Measurements from ENCODE around the gene ADGRD1. TPM values are rescaled to one million over a fixed set of nuclear protein-coding genes. Genes with fewer than 3 reads are reported as not detected.

Gene ADGRD1
- total RNA-seq, 1 experiment from 2014 or later, result 0.77 TPM

DNA sequence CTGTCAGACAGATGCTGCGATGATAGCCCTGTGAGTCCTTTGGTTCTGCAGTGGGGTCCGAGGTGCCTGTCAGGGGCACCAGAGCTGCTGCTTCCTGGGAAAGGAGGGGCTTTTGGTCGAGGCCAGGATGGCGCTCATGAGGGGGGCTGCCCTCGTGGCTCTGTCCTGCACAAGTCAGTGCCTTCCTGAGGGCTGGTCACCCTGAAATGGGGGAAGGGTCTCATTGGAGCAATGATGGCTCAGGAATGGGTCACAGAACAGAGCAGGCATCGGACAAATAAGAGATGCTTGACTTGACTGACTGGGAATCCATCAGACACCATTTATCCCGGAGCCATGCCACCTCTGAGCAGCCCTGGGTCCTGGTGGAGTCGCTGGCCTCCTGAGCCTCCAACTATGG lies 121.9 kb downstream of the ADGRD1 start (continued):
- TF ChIP-seq, protein P1, sequence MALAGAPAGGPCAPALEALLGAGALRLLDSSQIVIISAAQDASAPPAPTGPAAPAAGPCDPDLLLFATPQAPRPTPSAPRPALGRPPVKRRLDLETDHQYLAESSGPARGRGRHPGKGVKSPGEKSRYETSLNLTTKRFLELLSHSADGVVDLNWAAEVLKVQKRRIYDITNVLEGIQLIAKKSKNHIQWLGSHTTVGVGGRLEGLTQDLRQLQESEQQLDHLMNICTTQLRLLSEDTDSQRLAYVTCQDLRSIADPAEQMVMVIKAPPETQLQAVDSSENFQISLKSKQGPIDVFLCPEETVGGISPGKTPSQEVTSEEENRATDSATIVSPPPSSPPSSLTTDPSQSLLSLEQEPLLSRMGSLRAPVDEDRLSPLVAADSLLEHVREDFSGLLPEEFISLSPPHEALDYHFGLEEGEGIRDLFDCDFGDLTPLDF (CRISPR knock-in tag; IDR thresholded peaks at IDR 0.05), result no peak
- TF ChIP-seq KAT7 (CRISPR knock-in tag; IDR thresholded peaks at IDR 0.05; ENCODE audit: borderline replicate concordance) (no peak), ATF1 (CRISPR knock-in tag; IDR thresholded peaks at IDR 0.05) (no peak), FOXP1 (CRISPR knock-in tag; IDR thresholded peaks at IDR 0.05; ENCODE audit: borderline replicate concordance) (no peak), TP53 (CRISPR knock-in tag; IDR thresholded peaks at IDR 0.05) (no peak), FOXK1 (CRISPR knock-in tag; IDR thresholded peaks at IDR 0.05) (no peak)
- TF ChIP-seq, protein P2, sequence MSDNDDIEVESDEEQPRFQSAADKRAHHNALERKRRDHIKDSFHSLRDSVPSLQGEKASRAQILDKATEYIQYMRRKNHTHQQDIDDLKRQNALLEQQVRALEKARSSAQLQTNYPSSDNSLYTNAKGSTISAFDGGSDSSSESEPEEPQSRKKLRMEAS (CRISPR knock-in tag; IDR thresholded peaks at IDR 0.05), result no peak
- TF ChIP-seq, protein P3, sequence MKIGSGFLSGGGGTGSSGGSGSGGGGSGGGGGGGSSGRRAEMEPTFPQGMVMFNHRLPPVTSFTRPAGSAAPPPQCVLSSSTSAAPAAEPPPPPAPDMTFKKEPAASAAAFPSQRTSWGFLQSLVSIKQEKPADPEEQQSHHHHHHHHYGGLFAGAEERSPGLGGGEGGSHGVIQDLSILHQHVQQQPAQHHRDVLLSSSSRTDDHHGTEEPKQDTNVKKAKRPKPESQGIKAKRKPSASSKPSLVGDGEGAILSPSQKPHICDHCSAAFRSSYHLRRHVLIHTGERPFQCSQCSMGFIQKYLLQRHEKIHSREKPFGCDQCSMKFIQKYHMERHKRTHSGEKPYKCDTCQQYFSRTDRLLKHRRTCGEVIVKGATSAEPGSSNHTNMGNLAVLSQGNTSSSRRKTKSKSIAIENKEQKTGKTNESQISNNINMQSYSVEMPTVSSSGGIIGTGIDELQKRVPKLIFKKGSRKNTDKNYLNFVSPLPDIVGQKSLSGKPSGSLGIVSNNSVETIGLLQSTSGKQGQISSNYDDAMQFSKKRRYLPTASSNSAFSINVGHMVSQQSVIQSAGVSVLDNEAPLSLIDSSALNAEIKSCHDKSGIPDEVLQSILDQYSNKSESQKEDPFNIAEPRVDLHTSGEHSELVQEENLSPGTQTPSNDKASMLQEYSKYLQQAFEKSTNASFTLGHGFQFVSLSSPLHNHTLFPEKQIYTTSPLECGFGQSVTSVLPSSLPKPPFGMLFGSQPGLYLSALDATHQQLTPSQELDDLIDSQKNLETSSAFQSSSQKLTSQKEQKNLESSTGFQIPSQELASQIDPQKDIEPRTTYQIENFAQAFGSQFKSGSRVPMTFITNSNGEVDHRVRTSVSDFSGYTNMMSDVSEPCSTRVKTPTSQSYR (CRISPR knock-in tag; IDR thresholded peaks at IDR 0.05), result no peak
- TF ChIP-seq, protein P4, sequence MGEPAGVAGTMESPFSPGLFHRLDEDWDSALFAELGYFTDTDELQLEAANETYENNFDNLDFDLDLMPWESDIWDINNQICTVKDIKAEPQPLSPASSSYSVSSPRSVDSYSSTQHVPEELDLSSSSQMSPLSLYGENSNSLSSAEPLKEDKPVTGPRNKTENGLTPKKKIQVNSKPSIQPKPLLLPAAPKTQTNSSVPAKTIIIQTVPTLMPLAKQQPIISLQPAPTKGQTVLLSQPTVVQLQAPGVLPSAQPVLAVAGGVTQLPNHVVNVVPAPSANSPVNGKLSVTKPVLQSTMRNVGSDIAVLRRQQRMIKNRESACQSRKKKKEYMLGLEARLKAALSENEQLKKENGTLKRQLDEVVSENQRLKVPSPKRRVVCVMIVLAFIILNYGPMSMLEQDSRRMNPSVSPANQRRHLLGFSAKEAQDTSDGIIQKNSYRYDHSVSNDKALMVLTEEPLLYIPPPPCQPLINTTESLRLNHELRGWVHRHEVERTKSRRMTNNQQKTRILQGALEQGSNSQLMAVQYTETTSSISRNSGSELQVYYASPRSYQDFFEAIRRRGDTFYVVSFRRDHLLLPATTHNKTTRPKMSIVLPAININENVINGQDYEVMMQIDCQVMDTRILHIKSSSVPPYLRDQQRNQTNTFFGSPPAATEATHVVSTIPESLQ (CRISPR knock-in tag; IDR thresholded peaks at IDR 0.05), result no peak

DNA sequence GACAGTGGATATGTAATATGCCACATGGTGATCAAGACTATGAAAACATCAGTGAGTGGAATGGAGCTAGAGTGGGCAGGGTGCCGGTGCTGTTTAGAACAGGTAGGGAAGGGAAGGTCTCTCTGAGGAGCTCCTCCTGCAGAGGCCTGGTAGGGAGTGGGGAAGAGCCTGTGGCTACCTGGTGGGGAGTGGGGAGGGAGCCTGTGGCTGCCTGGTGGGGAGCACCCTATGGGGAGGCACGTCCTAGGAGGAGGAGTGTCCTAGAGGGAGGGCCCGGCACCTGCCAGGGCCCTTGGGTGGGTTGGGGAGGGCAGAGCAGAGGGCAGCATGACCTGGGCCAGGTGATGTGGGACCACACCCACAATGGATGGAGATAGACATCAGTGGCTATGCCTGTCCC lies 122.6 kb downstream of the ADGRD1 start:
- H3K27me3 Mint-ChIP-seq (ENCODE audit: low read depth), result peaks cover 2% of the 10 kb centered on the region; the same call in 1 of the 2 replicates
- ChIA-PET CTCF (no interaction called here), POLR2A (no interaction called here)
- H3K36me3 Mint-ChIP-seq, result no peaks in the 10 kb centered on the region; the same call in 1 of the 2 replicates
- ATAC-seq, result no peak
- peaks cover 35% of the 10 kb centered on the region for H3K9me3 Mint-ChIP-seq
- H3K4me3 Mint-ChIP-seq, result no peak overlapping the region
- H3K27ac Mint-ChIP-seq, result no peak overlapping the region
- no peak for DNase-seq (ENCODE audit: low spot score)
- no peaks in the 10 kb centered on the region for H3K4me1 Mint-ChIP-seq
- no peak for TF ChIP-seq NR3C1 (CRISPR knock-in tag; conservative IDR thresholded peaks at IDR 0.05; ENCODE audit: low read depth)
- TF ChIP-seq, protein P5, sequence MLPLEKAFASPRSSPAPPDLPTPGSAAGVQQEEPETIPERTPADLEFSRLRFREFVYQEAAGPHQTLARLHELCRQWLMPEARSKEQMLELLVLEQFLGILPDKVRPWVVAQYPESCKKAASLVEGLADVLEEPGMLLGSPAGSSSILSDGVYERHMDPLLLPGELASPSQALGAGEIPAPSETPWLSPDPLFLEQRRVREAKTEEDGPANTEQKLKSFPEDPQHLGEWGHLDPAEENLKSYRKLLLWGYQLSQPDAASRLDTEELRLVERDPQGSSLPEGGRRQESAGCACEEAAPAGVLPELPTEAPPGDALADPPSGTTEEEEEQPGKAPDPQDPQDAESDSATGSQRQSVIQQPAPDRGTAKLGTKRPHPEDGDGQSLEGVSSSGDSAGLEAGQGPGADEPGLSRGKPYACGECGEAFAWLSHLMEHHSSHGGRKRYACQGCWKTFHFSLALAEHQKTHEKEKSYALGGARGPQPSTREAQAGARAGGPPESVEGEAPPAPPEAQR (CRISPR knock-in tag; IDR thresholded peaks at IDR 0.05), result no peak
- TF ChIP-seq SOX15 (CRISPR knock-in tag; IDR thresholded peaks at IDR 0.05), result no peak
- TF ChIP-seq, protein P4 (CRISPR knock-in tag; IDR thresholded peaks at IDR 0.05), result no peak
- no peak for TF ChIP-seq ZNF396 (CRISPR knock-in tag; IDR thresholded peaks at IDR 0.05; ENCODE audit: borderline replicate concordance)
- no peak for TF ChIP-seq NFE2L1 (CRISPR knock-in tag; IDR thresholded peaks at IDR 0.05)
- no peak for TF ChIP-seq SP1 (CRISPR knock-in tag; conservative IDR thresholded peaks at IDR 0.05)
- no peak for TF ChIP-seq ZBTB21 (CRISPR knock-in tag; IDR thresholded peaks at IDR 0.05; ENCODE audit: borderline replicate concordance)
- TF ChIP-seq, protein P6, sequence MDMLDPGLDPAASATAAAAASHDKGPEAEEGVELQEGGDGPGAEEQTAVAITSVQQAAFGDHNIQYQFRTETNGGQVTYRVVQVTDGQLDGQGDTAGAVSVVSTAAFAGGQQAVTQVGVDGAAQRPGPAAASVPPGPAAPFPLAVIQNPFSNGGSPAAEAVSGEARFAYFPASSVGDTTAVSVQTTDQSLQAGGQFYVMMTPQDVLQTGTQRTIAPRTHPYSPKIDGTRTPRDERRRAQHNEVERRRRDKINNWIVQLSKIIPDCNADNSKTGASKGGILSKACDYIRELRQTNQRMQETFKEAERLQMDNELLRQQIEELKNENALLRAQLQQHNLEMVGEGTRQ (CRISPR knock-in tag; IDR thresholded peaks at IDR 0.05), result no peak
- no peak for TF ChIP-seq ZNF219 (CRISPR knock-in tag; IDR thresholded peaks at IDR 0.05; ENCODE audit: borderline replicate concordance)
- no peak for TF ChIP-seq FOXJ3 (CRISPR knock-in tag; IDR thresholded peaks at IDR 0.05; ENCODE audit: borderline replicate concordance)
- TF ChIP-seq, protein P7, sequence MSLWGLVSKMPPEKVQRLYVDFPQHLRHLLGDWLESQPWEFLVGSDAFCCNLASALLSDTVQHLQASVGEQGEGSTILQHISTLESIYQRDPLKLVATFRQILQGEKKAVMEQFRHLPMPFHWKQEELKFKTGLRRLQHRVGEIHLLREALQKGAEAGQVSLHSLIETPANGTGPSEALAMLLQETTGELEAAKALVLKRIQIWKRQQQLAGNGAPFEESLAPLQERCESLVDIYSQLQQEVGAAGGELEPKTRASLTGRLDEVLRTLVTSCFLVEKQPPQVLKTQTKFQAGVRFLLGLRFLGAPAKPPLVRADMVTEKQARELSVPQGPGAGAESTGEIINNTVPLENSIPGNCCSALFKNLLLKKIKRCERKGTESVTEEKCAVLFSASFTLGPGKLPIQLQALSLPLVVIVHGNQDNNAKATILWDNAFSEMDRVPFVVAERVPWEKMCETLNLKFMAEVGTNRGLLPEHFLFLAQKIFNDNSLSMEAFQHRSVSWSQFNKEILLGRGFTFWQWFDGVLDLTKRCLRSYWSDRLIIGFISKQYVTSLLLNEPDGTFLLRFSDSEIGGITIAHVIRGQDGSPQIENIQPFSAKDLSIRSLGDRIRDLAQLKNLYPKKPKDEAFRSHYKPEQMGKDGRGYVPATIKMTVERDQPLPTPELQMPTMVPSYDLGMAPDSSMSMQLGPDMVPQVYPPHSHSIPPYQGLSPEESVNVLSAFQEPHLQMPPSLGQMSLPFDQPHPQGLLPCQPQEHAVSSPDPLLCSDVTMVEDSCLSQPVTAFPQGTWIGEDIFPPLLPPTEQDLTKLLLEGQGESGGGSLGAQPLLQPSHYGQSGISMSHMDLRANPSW (CRISPR knock-in tag; conservative IDR thresholded peaks at IDR 0.05; ENCODE audit: low read depth), result no peak
- TF ChIP-seq TCF7 (CRISPR knock-in tag; IDR thresholded peaks at IDR 0.05; ENCODE audit: low read depth), result no peak
- TF ChIP-seq OVOL2 (CRISPR knock-in tag; IDR thresholded peaks at IDR 0.05; ENCODE audit: borderline replicate concordance), result no peak
- no peak for TF ChIP-seq ZNF121 (CRISPR knock-in tag; IDR thresholded peaks at IDR 0.05)
- no peak for TF ChIP-seq JUN (CRISPR knock-in tag; IDR thresholded peaks at IDR 0.05)
- TF ChIP-seq CREM (CRISPR knock-in tag; IDR thresholded peaks at IDR 0.05), result no peak

Data from WTC11 (cell line).